Ovary (tissue), 9 donors: Measurements from ENCODE around the gene TRPM3. TPM values are rescaled to one million over a fixed set of nuclear protein-coding genes. Genes with fewer than 3 reads are reported as not detected.

ENCODE experiments used
- DNase-seq, 5 donors: peaks; one replicate each; pipeline ENCODE4 v3.0.0-alpha.2; 2019 to 2020
- H3K27ac ChIP-seq, 2 donors: fragments of 200-600 bp; one replicate each; pipeline versions ENCODE4 v1.5.1 to v1.8.0; 2019 to 2022
- H3K27me3 ChIP-seq: fragments of 200-600 bp; one replicate; pipeline ENCODE4 v1.8.0; 2022
- H3K36me3 ChIP-seq: fragments of 200-600 bp; sonication (generic); one replicate; pipeline ENCODE4 v1.5.1; 2019
- H3K4me1 ChIP-seq: one replicate; pipeline ENCODE4 v1.8.1; 2013; ENCODE audit warnings: mild to moderate bottlenecking, moderate library complexity; ENCODE audit not compliant: insufficient read depth
- H3K4me3 ChIP-seq: fragments of 200-600 bp; sonication (generic); one replicate; pipeline ENCODE4 v1.5.1; 2017
- H3K9me3 ChIP-seq, 2 donors: fragments of 200-600 bp in 1 of 2; sonication (generic) in 1 of 2; one replicate each; pipeline versions ENCODE4 v1.5.1 to v1.8.1; 2013 to 2019; ENCODE audit warnings: mild to moderate bottlenecking in 1 of 2, moderate library complexity in 1 of 2
- EP300 ChIP-seq: sonication (generic); formaldehyde crosslinking; IDR thresholded peaks from one replicate; pipeline ENCODE4 v1.6.1; 2017; ENCODE audit warnings: antibody characterized with exemption
- POLR2A ChIP-seq: fragments of 450-650 bp; IDR thresholded peaks from one replicate; pipeline ENCODE4 v1.6.1; 2017; ENCODE audit warnings: antibody characterized with exemption, mild to moderate bottlenecking, moderate library complexity
- WGBS, 3 donors: extraction: QIAGEN DNeasy Blood & Tissue Kit in 1 of 3; methylation state at CpG; one replicate each; pipeline versions ENCODE4 v1.1.5 to v1.1.7; 2013 to 2017; 5-methylcytosine and 5-hydroxymethylcytosine counted together
- intact Hi-C, 4 donors: fragments of 100-400 bp; cut with DNase I; formaldehyde crosslinking; loops; one replicate each; pipeline versions ENCODE4 v1.11.0 to v1.15.1; 2022 to 2023
- polyA plus RNA-seq, 2 donors: library from polyadenylated mRNA; stranded (reverse); fragments of 200-250 nt in 1 of 2; fragments of 350-450 nt in 1 of 2; fragmentation: Illumina TruSeq in 1 of 2; extraction: RNeasy Lipid Tissue Mini Kit (QIAGEN cat#74804) in 1 of 2; gene quantifications; one replicate each; pipeline ENCODE4 v1.2.3, GENCODE V29; 2013 to 2014
- total RNA-seq, 7 donors: library from RNA; depleted of rRNA in 2 of 7; stranded (reverse); fragments of >200 nt in 2 of 7; fragmentation: NEBNext Ultra II Directional in 3 of 7; extraction: Animal tissue kit (Norgen Biotek cat#: 25700) in 3 of 7; gene quantifications; one replicate each; pipeline versions ENCODE4 v1.1.0 to v1.2.4, GENCODE V29; 2016 to 2023
- TF ChIP-seq, protein P1 (sequence below), 3 donors: fragments of 450-650 bp in 2 of 3; fragments of 200-600 bp in 1 of 3; IDR thresholded peaks; one replicate each; pipeline versions ENCODE4 v1.5.1 to v1.8.0; 2016 to 2022; ENCODE audit warnings: antibody characterized with exemption in 3 of 3, mild to moderate bottlenecking in 1 of 3
- donor health status: DM: no; HTN: no; CAD: no; lungs with moderate emphysema.
- donor health status: DM: no; HTN: no; CAD: no.
- donor health status: Bipolar disorder and iron deficiency.
- donor health status: DM: yes; HTN: yes; CAD: no.
- donor health status: DM: no; HTN: no; CAD: no.
- donor health status: DM: yes; HTN: yes; CAD: no.

TRPM3 gene
- total and polyA plus RNA-seq, 9 donors, result 0.80 to 18.5 (median 4.6) TPM

GRCh38 chr9:70941191-70941590, 180.2 kb downstream of the TRPM3 start:
- Histone ChIP-seq H3K27ac (no peak overlapping the region), H3K4me3 (no peak overlapping the region), H3K27me3 (no peaks in the 10 kb centered on the region), H3K36me3 (no peaks in the 10 kb centered on the region), H3K4me1 (no peaks in the 10 kb centered on the region), H3K9me3 (no peaks in the 10 kb centered on the region)
- DNase-seq, result no peak
- WGBS, 3 donors, result 62 to 91% (median 84%) methylated on average over 4 of the region's 4 CpGs
- intact Hi-C loops, result no loop called here
- TF ChIP-seq, protein P1, sequence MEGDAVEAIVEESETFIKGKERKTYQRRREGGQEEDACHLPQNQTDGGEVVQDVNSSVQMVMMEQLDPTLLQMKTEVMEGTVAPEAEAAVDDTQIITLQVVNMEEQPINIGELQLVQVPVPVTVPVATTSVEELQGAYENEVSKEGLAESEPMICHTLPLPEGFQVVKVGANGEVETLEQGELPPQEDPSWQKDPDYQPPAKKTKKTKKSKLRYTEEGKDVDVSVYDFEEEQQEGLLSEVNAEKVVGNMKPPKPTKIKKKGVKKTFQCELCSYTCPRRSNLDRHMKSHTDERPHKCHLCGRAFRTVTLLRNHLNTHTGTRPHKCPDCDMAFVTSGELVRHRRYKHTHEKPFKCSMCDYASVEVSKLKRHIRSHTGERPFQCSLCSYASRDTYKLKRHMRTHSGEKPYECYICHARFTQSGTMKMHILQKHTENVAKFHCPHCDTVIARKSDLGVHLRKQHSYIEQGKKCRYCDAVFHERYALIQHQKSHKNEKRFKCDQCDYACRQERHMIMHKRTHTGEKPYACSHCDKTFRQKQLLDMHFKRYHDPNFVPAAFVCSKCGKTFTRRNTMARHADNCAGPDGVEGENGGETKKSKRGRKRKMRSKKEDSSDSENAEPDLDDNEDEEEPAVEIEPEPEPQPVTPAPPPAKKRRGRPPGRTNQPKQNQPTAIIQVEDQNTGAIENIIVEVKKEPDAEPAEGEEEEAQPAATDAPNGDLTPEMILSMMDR (IDR thresholded peaks at IDR 0.05), result no peak
- TF ChIP-seq EP300 (no peak), POLR2A (no peak)

DNA sequence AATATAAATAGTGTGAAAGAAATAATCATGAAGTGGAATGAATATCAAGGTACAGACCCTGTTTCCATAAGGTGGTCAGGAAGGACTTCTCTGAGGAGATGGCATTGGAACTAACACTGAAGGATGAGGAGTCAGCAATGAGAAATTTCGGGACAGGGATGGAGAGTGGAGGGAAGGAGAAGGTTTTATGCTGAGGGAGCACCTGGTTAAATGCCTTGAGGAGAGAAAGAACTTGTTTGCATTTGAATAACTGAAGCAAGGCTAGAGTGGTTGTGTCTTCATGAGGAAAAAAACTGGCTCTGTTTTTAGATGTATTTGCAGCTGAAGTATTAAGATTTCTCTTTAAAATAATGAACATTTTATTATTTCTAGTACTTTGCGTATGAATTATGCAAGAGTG, 180.8 kb downstream of the TRPM3 start:
- Histone ChIP-seq H3K4me1 (no peaks in the 10 kb centered on the region), H3K9me3 (no peaks in the 10 kb centered on the region), H3K4me3 (no peak overlapping the region), H3K27ac (no peak overlapping the region), H3K27me3 (no peaks in the 10 kb centered on the region), H3K36me3 (no peaks in the 10 kb centered on the region)
- intact Hi-C loops, result no loop called here
- no peak for TF ChIP-seq POLR2A
- TF ChIP-seq, protein P1 (IDR thresholded peaks at IDR 0.05), result no peak
- TF ChIP-seq EP300, result no peak
- DNase-seq, result no peak
- 62 to 73% (median 70%) methylated on average over 2 of the region's 2 CpGs for WGBS, 3 donors

- Histone ChIP-seq H3K4me1 (no peaks in the 10 kb centered on the region), H3K36me3 (no peaks in the 10 kb centered on the region), H3K27ac (no peak overlapping the region), H3K9me3 (no peaks in the 10 kb centered on the region), H3K27me3 (no peaks in the 10 kb centered on the region), H3K4me3 (no peak overlapping the region)
- DNase-seq, result no peak
- WGBS, 3 donors, result 11 to 32% (median 28%) methylated on average over 2 of the region's 2 CpGs
- intact Hi-C loops, result no loop called here
- TF ChIP-seq, protein P1 (IDR thresholded peaks at IDR 0.05), result no peak
- TF ChIP-seq POLR2A (no peak), EP300 (no peak)
These were observed 184.9 kb downstream of the TRPM3 start for GRCh38 chr9:70936536-70936935.

GRCh38 chr9:70935856-70936255, 185.6 kb downstream of the TRPM3 start:
- Histone ChIP-seq H3K4me3 (no peak overlapping the region), H3K36me3 (no peaks in the 10 kb centered on the region), H3K27ac (no peak overlapping the region), H3K4me1 (no peaks in the 10 kb centered on the region), H3K9me3 (no peaks in the 10 kb centered on the region), H3K27me3 (no peaks in the 10 kb centered on the region)
- no peak for DNase-seq
- TF ChIP-seq POLR2A (no peak), EP300 (no peak)
- TF ChIP-seq, protein P1 (IDR thresholded peaks at IDR 0.05), result no peak
- intact Hi-C loops, result no loop called here

- Histone ChIP-seq H3K36me3 (no peaks in the 10 kb centered on the region), H3K27ac (no peak overlapping the region), H3K27me3 (no peaks in the 10 kb centered on the region), H3K4me3 (no peak overlapping the region), H3K9me3 (no peaks in the 10 kb centered on the region), H3K4me1 (no peaks in the 10 kb centered on the region)
- intact Hi-C loops, result no loop called here
- TF ChIP-seq, protein P1 (IDR thresholded peaks at IDR 0.05), result no peak
- TF ChIP-seq EP300 (no peak), POLR2A (no peak)
- no peak for DNase-seq
- 91 to 94% (median 93%) methylated on average over 1 of the region's 1 CpG for WGBS, 3 donors
These were observed 186.8 kb downstream of the TRPM3 start for GRCh38 chr9:70934642-70935041.
